H7 (cell line): Measurements from ENCODE around the gene IMPDH1. TPM values are rescaled to one million over a fixed set of nuclear protein-coding genes. Genes with fewer than 3 reads are reported as not detected.

Source experiments
- DNase-seq: peaks from one replicate; pipeline ENCODE4 v3.0.0; 2012
- H3K27me3 ChIP-seq: 2 replicates; pipeline ENCODE4 v1.6.0; 2011; ENCODE audit warnings: mild to moderate bottlenecking, low read length; ENCODE audit not compliant: control insufficient read depth, insufficient read depth
- H3K36me3 ChIP-seq: replicated peaks from 2 replicates; pipeline ENCODE4 v1.5.1; 2011; ENCODE audit warnings: low read length; ENCODE audit not compliant: control insufficient read depth, insufficient read depth
- H3K4me3 ChIP-seq: 2 replicates; pipeline ENCODE4 v1.5.1; 2011; ENCODE audit warnings: low read depth, mild to moderate bottlenecking, control low read depth, low read length, moderate library complexity; ENCODE audit not compliant: insufficient read depth
- total RNA-seq: library from RNA; depleted of rRNA; stranded (reverse); fragments of >200 nt; shearing (Covaris generic); gene quantifications from 2 replicates; pipeline ENCODE4 v1.2.3, GENCODE V29; 2014

Gene IMPDH1
- total RNA-seq, 1 experiment from 2014 or later = 45.7 TPM

- H3K27me3 ChIP-seq = peaks cover 6% of the 10 kb centered on the region
- H3K36me3 ChIP-seq = no peaks in the 10 kb centered on the region
- peak; percentile 79 for DNase-seq
- no peak overlapping the region for H3K4me3 ChIP-seq
Measured at GRCh38 chr7:128389618-128390329, 20.0 kb downstream of the IMPDH1 start.

GRCh38 chr7:128389085-128389617 is 20.6 kb downstream of the IMPDH1 start:
- peak; percentile 57 for DNase-seq
- Histone ChIP-seq H3K4me3 (no peak overlapping the region), H3K27me3 (peaks cover 6% of the 10 kb centered on the region), H3K36me3 (no peaks in the 10 kb centered on the region)

GRCh38 chr7:128388145-128388485 is 21.7 kb downstream of the IMPDH1 start:
- H3K4me3 ChIP-seq = no peak overlapping the region
- peak; percentile 46 for DNase-seq
- peaks cover 6% of the 10 kb centered on the region for H3K27me3 ChIP-seq
- H3K36me3 ChIP-seq = no peaks in the 10 kb centered on the region

- Histone ChIP-seq H3K27me3 (peaks cover 6% of the 10 kb centered on the region), H3K36me3 (no peaks in the 10 kb centered on the region), H3K4me3 (no peak overlapping the region)
- DNase-seq = peak; percentile 98
Measured at GRCh38 chr7:128387216-128388144, 22.3 kb downstream of the IMPDH1 start.

- no peaks in the 10 kb centered on the region for H3K36me3 ChIP-seq
- DNase-seq = no peak
- H3K4me3 ChIP-seq = no peak overlapping the region
- peaks cover 6% of the 10 kb centered on the region for H3K27me3 ChIP-seq
Measured at GRCh38 chr7:128385988-128386925, 23.5 kb downstream of the IMPDH1 start.

GRCh38 chr7:128384726-128385125 is 25.1 kb downstream of the IMPDH1 start:
- H3K4me3 ChIP-seq = no peak overlapping the region
- H3K27me3 ChIP-seq = peaks cover 6% of the 10 kb centered on the region
- DNase-seq = no peak
- H3K36me3 ChIP-seq = no peaks in the 10 kb centered on the region

- Histone ChIP-seq H3K36me3 (no peaks in the 10 kb centered on the region), H3K4me3 (no peak overlapping the region), H3K27me3 (peaks cover 6% of the 10 kb centered on the region)
- DNase-seq = peak; percentile 63
Measured at GRCh38 chr7:128383776-128384175, 26.0 kb downstream of the IMPDH1 start.

- H3K27me3 ChIP-seq = no peaks in the 10 kb centered on the region
- H3K36me3 ChIP-seq = no peaks in the 10 kb centered on the region
- DNase-seq = peak; percentile 94
- no peak overlapping the region for H3K4me3 ChIP-seq
Measured at GRCh38 chr7:128381161-128381821, 28.5 kb downstream of the IMPDH1 start.

GRCh38 chr7:128380483-128381106 is 29.2 kb downstream of the IMPDH1 start:
- no peaks in the 10 kb centered on the region for H3K27me3 ChIP-seq
- peak; percentile 60 for DNase-seq
- H3K36me3 ChIP-seq = no peaks in the 10 kb centered on the region
- no peak overlapping the region for H3K4me3 ChIP-seq

- DNase-seq = peak; percentile 39
- Histone ChIP-seq H3K27me3 (no peaks in the 10 kb centered on the region), H3K36me3 (no peaks in the 10 kb centered on the region), H3K4me3 (no peak overlapping the region)
Measured at GRCh38 chr7:128379900-128380479, 29.8 kb downstream of the IMPDH1 start.

- Histone ChIP-seq H3K36me3 (no peaks in the 10 kb centered on the region), H3K27me3 (no peaks in the 10 kb centered on the region), H3K4me3 (no peak overlapping the region)
- DNase-seq = no peak
Measured at GRCh38 chr7:128378637-128379036, 31.1 kb downstream of the IMPDH1 start.

GRCh38 chr7:128376077-128376476 is 33.7 kb downstream of the IMPDH1 start:
- no peaks in the 10 kb centered on the region; the same call in 1 of the 2 replicates for H3K27me3 ChIP-seq
- H3K4me3 ChIP-seq = no peak overlapping the region
- DNase-seq = no peak
- H3K36me3 ChIP-seq = no peaks in the 10 kb centered on the region

- no peak for DNase-seq
- Histone ChIP-seq H3K4me3 (no peak overlapping the region), H3K36me3 (no peaks in the 10 kb centered on the region), H3K27me3 (no peaks in the 10 kb centered on the region; the same call in 1 of the 2 replicates)
Measured at GRCh38 chr7:128374041-128374440, 35.7 kb downstream of the IMPDH1 start.
